Fibroblast of peridontal ligament (primary cell): Measurements from ENCODE around the gene MFN1.

Experiments used
- DNase-seq: peaks from one replicate; pipeline ENCODE4 v3.0.0-alpha.2; 2010; ENCODE audit errors: extremely low read depth

The MFN1 gene

DNA sequence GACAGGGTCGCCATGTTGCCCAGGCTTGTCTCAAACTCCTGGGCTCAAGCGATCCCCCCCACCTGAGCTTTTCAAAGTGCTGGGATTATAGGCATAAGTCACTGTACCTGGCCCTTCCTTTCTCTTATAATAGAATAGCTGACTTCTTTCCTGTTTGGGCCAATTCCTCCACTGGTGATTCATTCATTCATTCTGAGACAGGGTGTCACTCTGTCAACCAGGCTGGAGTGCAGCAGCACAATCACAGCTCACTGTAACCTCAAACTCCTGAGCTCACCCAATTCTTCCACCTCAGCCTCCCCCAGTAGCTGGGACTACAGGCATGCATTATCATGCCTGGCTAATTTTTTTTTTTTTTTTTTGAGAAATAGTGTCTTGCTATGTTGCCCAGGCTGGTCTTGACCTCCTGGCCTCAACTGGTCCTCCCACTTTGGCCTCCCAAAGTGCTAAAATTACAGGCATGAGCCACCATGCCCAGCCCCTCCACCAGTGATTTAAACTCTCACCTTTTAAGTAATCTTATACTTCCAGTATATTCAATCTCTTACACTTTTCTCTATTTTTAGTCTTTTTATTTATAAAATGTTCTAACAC, 82.9 kb downstream of the MFN1 start:
- no peak for DNase-seq

- peak; percentile 21 for DNase-seq
These were observed 84.5 kb downstream of the MFN1 start for GRCh38 chr3:179432021-179432420.

GRCh38 chr3:179432451-179432850, 84.9 kb downstream of the MFN1 start:
- no peak for DNase-seq

GRCh38 chr3:179436517-179436916, 89.0 kb downstream of the MFN1 start:
- DNase-seq = no peak

DNA sequence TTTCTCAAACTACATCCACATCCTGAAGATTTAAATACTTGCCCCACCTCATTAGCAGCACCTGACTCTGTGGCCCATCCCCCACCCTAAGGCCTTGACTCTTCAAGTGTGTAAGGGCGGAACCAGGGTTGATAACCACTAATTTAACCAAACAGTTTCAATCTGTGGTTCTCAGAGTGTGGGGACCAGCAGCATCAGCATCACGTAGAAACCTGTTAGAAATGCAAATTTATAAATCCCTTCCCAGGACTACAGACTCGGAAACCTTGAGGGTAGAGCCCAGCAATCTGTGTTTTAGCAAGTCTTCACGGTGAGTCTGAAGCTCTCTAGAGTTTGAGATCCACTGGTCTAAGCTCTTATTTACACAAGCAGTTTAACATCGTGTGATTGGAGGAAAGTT, 91.3 kb downstream of the MFN1 start:
- no peak for DNase-seq
